GM21515 (cell line): Measurements from ENCODE around the gene EMP2.

Experiments
- ATAC-seq: cut with Tn5 transposase; IDR thresholded peaks from one replicate; pipeline ENCODE4 v1.9.1; 2021; ENCODE audit not compliant: unreplicated experiment

EMP2 gene

GRCh38 chr16:10610499-10611184, 30.2 kb upstream of the EMP2 start:
- no peak for ATAC-seq

DNA sequence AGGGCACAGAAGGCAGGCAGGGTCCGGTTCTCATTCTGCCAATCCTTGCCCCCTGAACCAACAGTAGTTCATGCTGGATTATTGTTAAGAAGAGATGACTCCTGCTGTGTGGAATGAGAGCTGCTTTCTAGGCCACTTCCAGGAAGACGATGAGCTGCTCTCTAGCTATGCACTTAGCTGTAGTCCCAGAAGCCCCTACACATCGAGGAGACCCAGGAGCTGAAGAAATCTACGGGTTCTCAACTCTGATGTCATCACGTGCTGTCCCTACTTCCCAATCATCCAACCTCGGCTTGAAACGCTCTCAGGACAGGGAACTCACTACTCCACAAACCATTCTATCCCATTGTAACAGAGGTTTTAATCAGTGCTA, 29.0 kb upstream of the EMP2 start:
- no peak for ATAC-seq

DNA sequence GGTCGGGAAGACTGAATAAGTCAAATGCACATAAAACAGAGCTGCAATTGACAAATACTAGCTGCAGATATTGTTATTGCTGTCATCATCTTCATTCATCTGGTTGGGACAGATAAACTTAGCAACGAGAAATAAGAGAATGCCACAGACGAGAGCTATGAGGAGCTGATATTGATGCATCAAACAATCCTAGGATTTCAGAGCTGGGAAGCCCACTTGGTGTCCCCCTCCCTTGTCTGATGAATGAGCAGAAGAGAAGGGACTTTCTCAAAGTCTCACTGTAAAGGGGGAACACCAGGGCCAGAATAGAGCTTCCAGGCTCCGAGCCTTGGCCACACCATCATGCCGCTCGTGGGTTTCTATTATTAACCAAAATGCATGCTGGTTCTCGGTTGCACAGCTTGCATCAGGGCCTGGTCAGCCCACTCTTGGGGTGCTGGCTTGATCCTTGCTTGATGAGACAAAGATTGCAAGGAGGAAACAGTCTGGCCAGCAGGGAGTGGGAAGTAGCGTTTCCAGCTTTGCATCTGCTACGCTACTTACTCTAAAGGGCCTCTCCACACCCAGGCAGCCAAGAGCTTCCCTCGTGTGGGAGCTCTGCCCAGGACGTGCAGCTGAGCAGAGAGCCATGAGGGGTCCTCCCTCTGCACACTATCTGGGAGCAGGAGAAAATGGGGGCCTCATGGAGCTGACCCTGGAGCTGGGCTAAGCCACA, 28.4 kb upstream of the EMP2 start:
- no peak for ATAC-seq

- no peak for ATAC-seq
These were observed 26.8 kb upstream of the EMP2 start for GRCh38 chr16:10607157-10607556.

DNA sequence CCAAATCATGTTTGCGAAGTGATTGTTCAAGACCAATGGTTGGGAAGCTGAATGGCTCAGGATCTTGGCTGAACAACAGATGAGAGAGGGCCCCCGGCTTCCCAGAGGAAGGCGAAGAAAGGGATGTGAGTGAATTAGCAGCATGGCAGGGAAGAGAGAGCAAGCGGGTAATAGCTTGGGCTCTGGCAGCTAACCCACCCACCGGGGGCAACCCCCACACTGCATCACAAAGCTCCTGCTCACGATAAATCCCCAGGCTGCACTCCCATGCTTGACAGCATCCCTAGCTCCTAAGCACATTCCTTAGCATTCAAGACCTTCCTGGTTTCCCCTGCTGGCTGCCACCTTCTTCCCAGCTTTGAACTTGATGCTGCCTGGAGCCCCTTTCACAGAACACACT, 26.2 kb upstream of the EMP2 start:
- ATAC-seq = no peak

DNA sequence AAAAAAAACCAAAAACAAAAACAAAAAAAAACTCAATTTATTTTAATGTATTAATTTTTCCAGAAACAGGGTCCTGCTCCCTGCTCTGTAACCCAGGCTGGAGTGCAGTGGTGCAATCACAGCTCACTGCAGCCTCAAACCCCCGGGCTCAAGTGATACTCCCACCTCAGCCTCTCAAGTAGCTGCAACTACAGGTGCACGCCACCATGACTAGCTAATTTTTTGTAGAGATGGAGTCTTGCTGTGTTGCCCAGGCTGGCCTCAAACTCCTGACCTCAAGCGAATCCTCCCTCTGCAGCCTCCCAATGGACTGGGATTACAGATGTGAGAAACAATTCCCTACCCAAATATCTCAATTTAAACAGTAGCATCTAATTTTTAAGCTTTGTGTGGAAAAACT, 25.2 kb upstream of the EMP2 start:
- ATAC-seq = no peak

- ATAC-seq = no peak
These were observed 21.3 kb upstream of the EMP2 start for GRCh38 chr16:10601444-10602408.

- ATAC-seq = no peak
These were observed 20.5 kb upstream of the EMP2 start for GRCh38 chr16:10600782-10601443.

- ATAC-seq = no peak
These were observed 19.2 kb upstream of the EMP2 start for GRCh38 chr16:10599626-10600025.

DNA sequence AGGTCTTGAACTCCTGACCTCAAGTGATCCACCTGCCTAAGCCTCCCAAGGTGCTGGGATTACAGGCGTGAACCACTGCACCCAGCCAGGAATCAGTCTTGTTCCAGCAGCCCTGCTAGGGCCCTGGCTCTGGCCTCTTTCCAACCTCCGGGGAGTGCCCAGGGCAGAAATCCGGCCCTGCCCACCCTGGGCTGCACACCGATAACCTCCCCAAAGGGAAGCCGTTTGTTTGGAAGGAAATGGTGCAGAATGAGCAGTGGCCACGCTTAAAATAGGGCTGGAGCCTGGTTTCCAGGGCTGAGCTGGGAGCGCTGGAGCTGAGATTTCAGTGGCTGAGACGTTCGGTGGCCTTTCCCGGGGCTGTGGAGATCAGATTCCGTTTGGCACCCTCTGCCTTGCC, 17.8 kb upstream of the EMP2 start:
- no peak for ATAC-seq

GRCh38 chr16:10597187-10597601, 16.8 kb upstream of the EMP2 start:
- ATAC-seq = no peak

DNA sequence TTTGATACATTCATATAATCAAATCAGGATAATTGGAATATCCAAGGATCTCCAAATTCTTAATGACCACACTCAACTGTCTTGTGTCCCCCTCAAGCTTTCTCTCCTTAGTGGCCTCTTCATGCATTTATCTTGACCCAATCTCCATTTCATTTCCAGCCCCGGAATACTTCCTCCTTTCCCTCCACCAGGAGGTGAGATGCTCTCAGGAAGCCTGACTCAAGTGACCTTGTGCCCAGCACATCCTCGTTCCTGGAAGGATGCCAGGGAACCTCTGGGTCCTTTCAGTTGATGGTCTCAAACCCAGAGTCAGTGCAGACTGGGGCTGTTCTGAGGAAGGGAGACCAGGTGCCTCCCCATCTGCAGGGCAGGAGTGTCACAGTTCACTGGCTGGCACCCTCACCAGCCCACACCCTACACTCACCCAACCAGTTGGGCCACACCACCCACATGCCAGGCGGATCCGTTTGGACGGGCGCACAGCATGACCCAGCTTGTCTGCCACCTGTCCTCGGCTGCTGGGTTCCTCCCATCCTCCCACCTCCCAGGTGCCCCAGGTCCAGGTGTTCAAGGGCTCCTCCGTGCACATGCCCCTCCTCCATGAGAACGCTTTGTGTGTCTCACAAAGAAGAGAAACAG, 14.0 kb upstream of the EMP2 start:
- no peak for ATAC-seq

- no peak for ATAC-seq
These were observed 12.2 kb upstream of the EMP2 start for GRCh38 chr16:10592611-10593010.

- no peak for ATAC-seq
These were observed 9.9 kb upstream of the EMP2 start for GRCh38 chr16:10590342-10590741.

DNA sequence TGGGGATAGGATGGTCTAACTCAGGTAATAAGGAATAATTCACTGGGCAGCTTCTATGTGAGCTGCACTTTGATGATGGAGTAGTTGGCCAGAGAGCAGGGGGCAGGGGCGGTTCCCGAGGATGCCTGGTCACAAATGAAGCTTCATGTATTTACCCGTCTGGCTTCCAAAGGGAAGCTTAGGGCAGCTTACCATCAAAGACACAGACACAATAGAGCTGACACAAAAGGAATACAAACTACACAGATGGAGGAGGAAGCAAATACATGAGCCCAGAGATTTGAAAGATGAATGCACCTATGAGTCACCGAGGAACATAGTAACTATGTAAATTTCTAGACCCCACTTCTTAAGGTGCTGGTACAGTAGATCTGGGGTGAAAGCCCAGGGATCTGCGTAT, 8.7 kb upstream of the EMP2 start:
- ATAC-seq = no peak

GRCh38 chr16:10587622-10588021, 7.2 kb upstream of the EMP2 start:
- ATAC-seq = no peak

- no peak for ATAC-seq
These were observed 4.6 kb upstream of the EMP2 start for GRCh38 chr16:10584981-10585438.

GRCh38 chr16:10583269-10583668, 2.9 kb upstream of the EMP2 start:
- ATAC-seq = no peak

DNA sequence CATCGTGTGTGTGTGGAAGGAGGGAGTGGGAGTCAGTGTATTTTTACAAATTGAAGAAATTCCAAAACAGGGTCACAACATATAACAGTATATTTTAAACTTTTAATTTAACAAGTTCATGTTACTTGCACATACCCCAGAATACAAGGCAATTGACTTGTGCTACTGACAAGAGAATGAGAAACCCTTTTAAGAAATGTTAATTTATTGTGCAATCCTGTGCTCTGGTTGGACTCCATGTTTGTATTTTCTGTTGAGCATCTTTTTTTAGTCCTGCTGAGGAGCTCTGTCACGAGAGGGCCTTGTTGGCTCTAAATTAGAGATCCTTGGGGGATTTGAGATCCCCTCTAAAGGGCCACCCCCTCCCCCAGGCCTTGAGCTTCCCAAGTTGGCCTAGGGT, 1.1 kb upstream of the EMP2 start:
- ATAC-seq = no peak

DNA sequence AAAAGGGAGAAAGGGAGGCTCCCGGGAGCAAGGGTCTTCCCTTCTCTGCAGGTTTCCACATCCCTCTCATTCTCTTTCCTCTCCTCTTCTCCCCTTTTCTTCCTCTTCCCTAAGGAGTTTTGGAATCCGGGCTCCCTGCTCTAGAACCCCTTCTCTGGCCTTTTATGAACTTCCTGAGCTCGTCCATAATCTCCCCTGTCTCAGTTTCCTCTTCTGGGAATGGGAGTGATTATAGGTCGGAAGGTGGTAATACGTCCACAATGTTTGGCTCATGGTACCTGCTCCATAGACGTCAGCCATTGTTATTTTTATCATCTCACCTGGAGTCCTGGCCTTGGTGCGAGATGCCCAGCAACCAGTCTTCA, 467 bp upstream of the EMP2 start:
- ATAC-seq = no peak

- ATAC-seq = no peak
These were observed 828 bp downstream of the EMP2 start for GRCh38 chr16:10579575-10579964.
